ENCODE data around the gene TPSG1. TPM values are rescaled to one million over a fixed set of nuclear protein-coding genes. Genes with fewer than 3 reads are reported as not detected.
"Not testable (repeated sequence)": the region's sequence is repeated elsewhere in the genome, so short reads cannot be mapped to it uniquely, and the experiment has no call there.

Gene TPSG1
- total and polyA plus RNA-seq, 8 donors, result 0.10 to 22.9 (median 1.2) TPM; not detected in 5

- intact Hi-C loops (cut with DNase I; ENCODE audit: low total_unique reads), result no loop called here
Measured at GRCh38 chr16:1271380-1271723, 46.3 kb upstream of the TPSG1 start.

GRCh38 chr16:1269418-1269817 is 44.4 kb upstream of the TPSG1 start:
- H3K4me3 ChIP-seq; H3K27ac ChIP-seq; H3K36me3 ChIP-seq; DNase-seq; H3K9me3 ChIP-seq; intact Hi-C loops (cut with DNase I; ENCODE audit: low total_unique reads): not testable (repeated sequence)
- WGBS, 5 donors, result 89 to 94% (median 92%) methylated on average over 7 of the region's 7 CpGs
- Histone ChIP-seq H3K27me3 (peaks cover 0 to 48% (median 7%) of the 10 kb centered on the region in 3 donors), H3K4me1 (peaks cover 7 to 12% (median 9%) of the 10 kb centered on the region in 4 donors)

More at GRCh38 chr16:1271380-1271723, 46.3 kb upstream of the TPSG1 start:
- Histone ChIP-seq H3K9me3 (no peaks in the 10 kb centered on the region), H3K4me3 (no peak overlapping the region), H3K36me3 (no peaks in the 10 kb centered on the region), H3K27me3 (peaks cover under 1 to 63% (median 10%) of the 10 kb centered on the region in 3 donors), H3K4me1 (peaks cover 7 to 12% (median 9%) of the 10 kb centered on the region in 4 donors), H3K27ac (no peak overlapping the region)
- 65 to 73% (median 66%) methylated on average over 12 of the region's 12 CpGs for WGBS, 5 donors
- TF ChIP-seq EP300 (IDR thresholded peaks at IDR 0.05) (no peak), CTCF (IDR thresholded peaks at IDR 0.05) (no peak), POLR2A (IDR thresholded peaks at IDR 0.05) (no peak), POLR2AphosphoS5 (IDR thresholded peaks at IDR 0.05) (no peak)
- DNase-seq, result no peak

- no peak overlapping the region for H3K27ac ChIP-seq
- no peaks in the 10 kb centered on the region for H3K4me1 ChIP-seq
- no peaks in the 10 kb centered on the region for H3K9me3 ChIP-seq
- H3K36me3 ChIP-seq, result no peaks in the 10 kb centered on the region
- 81 to 94% (median 88%) methylated on average over 11 to 19 of the region's 19 CpGs for WGBS, 5 donors
- intact Hi-C loops (cut with DNase I; ENCODE audit: low total_unique reads), result no loop called here
- TF ChIP-seq POLR2AphosphoS5 (IDR thresholded peaks at IDR 0.05), result no peak
- no peak for TF ChIP-seq CTCF (IDR thresholded peaks at IDR 0.05)
- no peak for TF ChIP-seq EP300 (IDR thresholded peaks at IDR 0.05)
- no peak for TF ChIP-seq POLR2A (IDR thresholded peaks at IDR 0.05)
- peaks cover 0 to 49% (median 31%) of the 10 kb centered on the region in 3 donors for H3K27me3 ChIP-seq
- no peak for DNase-seq
- no peak overlapping the region for H3K4me3 ChIP-seq
Measured at GRCh38 chr16:1265826-1266225, 40.8 kb upstream of the TPSG1 start.

- H3K4me1 ChIP-seq, result no peaks in the 10 kb centered on the region
- intact Hi-C loops (cut with DNase I; ENCODE audit: low total_unique reads), result no loop called here
- H3K36me3 ChIP-seq, result no peaks in the 10 kb centered on the region
- no peaks in the 10 kb centered on the region for H3K9me3 ChIP-seq
- DNase-seq, result no peak
- no peak overlapping the region for H3K4me3 ChIP-seq
- 71 to 78% (median 76%) methylated on average over 8 to 13 of the region's 13 CpGs for WGBS, 5 donors
- no peak for TF ChIP-seq POLR2A (IDR thresholded peaks at IDR 0.05)
- peaks cover 3 to 55% (median 38%) of the 10 kb centered on the region in 3 donors for H3K27me3 ChIP-seq
- H3K27ac ChIP-seq, result no peak overlapping the region
Measured at GRCh38 chr16:1265090-1265630, 40.1 kb upstream of the TPSG1 start.

- 82 to 98% (median 97%) methylated on average over 14 to 16 of the region's 16 CpGs for WGBS, 5 donors
- H3K27me3 ChIP-seq, result peaks cover 7 to 55% (median 45%) of the 10 kb centered on the region in 3 donors
- TF ChIP-seq POLR2AphosphoS5 (IDR thresholded peaks at IDR 0.05) (no peak), CTCF (IDR thresholded peaks at IDR 0.05) (no peak), POLR2A (IDR thresholded peaks at IDR 0.05) (no peak), EP300 (IDR thresholded peaks at IDR 0.05) (no peak)
Measured at GRCh38 chr16:1264345-1265089, 39.4 kb upstream of the TPSG1 start.

More at GRCh38 chr16:1264345-1265089, 39.4 kb upstream of the TPSG1 start:
- H3K36me3 ChIP-seq, result no peaks in the 10 kb centered on the region
- intact Hi-C loops (cut with DNase I; ENCODE audit: low total_unique reads), result no loop called here
- no peaks in the 10 kb centered on the region for H3K9me3 ChIP-seq
- peaks cover 0 to under 1% (median under 1%) of the 10 kb centered on the region in 4 donors for H3K4me1 ChIP-seq
- H3K27ac ChIP-seq, result no peak overlapping the region
- DNase-seq, result no peak
- H3K4me3 ChIP-seq, result no peak overlapping the region

Data from stomach (tissue), 9 donors.